Measurements from ENCODE around the gene CPEB2. TPM values are rescaled to one million over a fixed set of nuclear protein-coding genes. Genes with fewer than 3 reads are reported as not detected.

Gene CPEB2
- polyA plus RNA-seq, 4 donors: 5.4 to 15.4 (median 8.3) TPM

- Histone ChIP-seq H3K4me1 (ENCODE audit: control insufficient read depth in 3 of 3, insufficient read depth in 2 of 3, low read depth in 1 of 3, low read length in 2 of 3) (peaks cover 0 to 3% (median 2%) of the 10 kb centered on the region in 3 donors), H3K36me3 (ENCODE audit: control insufficient read depth in 3 of 3, insufficient read depth in 2 of 3, low read depth in 1 of 3, low read length in 3 of 3) (peaks cover 2 to 11% (median 8%) of the 10 kb centered on the region in 3 donors), H3K4me3 (ENCODE audit: low read depth in 1 of 3, low read length in 3 of 3) (no peak overlapping the region), H3K9me3 (ENCODE audit: control insufficient read depth in 2 of 2, insufficient read depth in 1 of 2, low read depth in 1 of 2, low read length in 1 of 2) (no peaks in the 10 kb centered on the region), H3K27me3 (ENCODE audit: control insufficient read depth in 3 of 3, insufficient read depth in 3 of 3, low read length in 3 of 3) (no peaks in the 10 kb centered on the region), H3K27ac (ENCODE audit: low read depth in 1 of 3, low read length in 2 of 3) (no peak overlapping the region)
- FAIRE-seq: no peak
- 76 to 88% (median 84%) methylated on average over 1 of the region's 1 CpG for WGBS, 3 donors
- peak in 1 of 2 donors; percentile 3 for DNase-seq
Observed at GRCh38 chr4:15015170-15015569, 12.9 kb downstream of the CPEB2 start.

GRCh38 chr4:15018361-15018760, 16.1 kb downstream of the CPEB2 start:
- H3K9me3 ChIP-seq (ENCODE audit: control insufficient read depth in 2 of 2, insufficient read depth in 1 of 2, low read depth in 1 of 2, low read length in 1 of 2): no peaks in the 10 kb centered on the region
- peak; percentile 61 for FAIRE-seq
- H3K4me3 ChIP-seq (ENCODE audit: low read depth in 1 of 3, low read length in 3 of 3): no peak overlapping the region
- H3K27ac ChIP-seq (ENCODE audit: low read depth in 1 of 3, low read length in 2 of 3): no peak overlapping the region
- no peak for DNase-seq
- peaks cover 0 to 3% (median 2%) of the 10 kb centered on the region in 3 donors for H3K4me1 ChIP-seq (ENCODE audit: control insufficient read depth in 3 of 3, insufficient read depth in 2 of 3, low read depth in 1 of 3, low read length in 2 of 3)
- no peaks in the 10 kb centered on the region for H3K27me3 ChIP-seq (ENCODE audit: control insufficient read depth in 3 of 3, insufficient read depth in 3 of 3, low read length in 3 of 3)
- peaks cover 0 to 7% (median 0%) of the 10 kb centered on the region in 3 donors for H3K36me3 ChIP-seq (ENCODE audit: control insufficient read depth in 3 of 3, insufficient read depth in 2 of 3, low read depth in 1 of 3, low read length in 3 of 3)

GRCh38 chr4:15020502-15021286, 18.4 kb downstream of the CPEB2 start:
- FAIRE-seq (no peak), DNase-seq (no peak)
- Histone ChIP-seq H3K36me3 (ENCODE audit: control insufficient read depth in 3 of 3, insufficient read depth in 2 of 3, low read depth in 1 of 3, low read length in 3 of 3) (peaks cover 0 to 4% (median 0%) of the 10 kb centered on the region in 3 donors), H3K9me3 (ENCODE audit: control insufficient read depth in 2 of 2, insufficient read depth in 1 of 2, low read depth in 1 of 2, low read length in 1 of 2) (no peaks in the 10 kb centered on the region), H3K4me1 (ENCODE audit: control insufficient read depth in 3 of 3, insufficient read depth in 2 of 3, low read depth in 1 of 3, low read length in 2 of 3) (peaks cover 0 to 2% (median 0%) of the 10 kb centered on the region in 3 donors), H3K27ac (ENCODE audit: low read depth in 1 of 3, low read length in 2 of 3) (no peak overlapping the region), H3K27me3 (ENCODE audit: control insufficient read depth in 3 of 3, insufficient read depth in 3 of 3, low read length in 3 of 3) (no peaks in the 10 kb centered on the region), H3K4me3 (ENCODE audit: low read depth in 1 of 3, low read length in 3 of 3) (no peak overlapping the region)
- 83 to 90% (median 87%) methylated on average over 7 of the region's 7 CpGs for WGBS, 3 donors

GRCh38 chr4:15021311-15021710, 19.0 kb downstream of the CPEB2 start:
- WGBS, 3 donors: 33 to 35% (median 33%) methylated on average over 2 of the region's 2 CpGs
- peaks cover 0 to 4% (median 0%) of the 10 kb centered on the region in 3 donors for H3K36me3 ChIP-seq (ENCODE audit: control insufficient read depth in 3 of 3, insufficient read depth in 2 of 3, low read depth in 1 of 3, low read length in 3 of 3)
- H3K4me3 ChIP-seq (ENCODE audit: low read depth in 1 of 3, low read length in 3 of 3): no peak overlapping the region
- peaks cover 0 to 2% (median 0%) of the 10 kb centered on the region in 3 donors for H3K4me1 ChIP-seq (ENCODE audit: control insufficient read depth in 3 of 3, insufficient read depth in 2 of 3, low read depth in 1 of 3, low read length in 2 of 3)
- FAIRE-seq: no peak
- no peaks in the 10 kb centered on the region for H3K27me3 ChIP-seq (ENCODE audit: control insufficient read depth in 3 of 3, insufficient read depth in 3 of 3, low read length in 3 of 3)
- H3K27ac ChIP-seq (ENCODE audit: low read depth in 1 of 3, low read length in 2 of 3): no peak overlapping the region
- H3K9me3 ChIP-seq (ENCODE audit: control insufficient read depth in 2 of 2, insufficient read depth in 1 of 2, low read depth in 1 of 2, low read length in 1 of 2): no peaks in the 10 kb centered on the region
- DNase-seq: no peak

DNA sequence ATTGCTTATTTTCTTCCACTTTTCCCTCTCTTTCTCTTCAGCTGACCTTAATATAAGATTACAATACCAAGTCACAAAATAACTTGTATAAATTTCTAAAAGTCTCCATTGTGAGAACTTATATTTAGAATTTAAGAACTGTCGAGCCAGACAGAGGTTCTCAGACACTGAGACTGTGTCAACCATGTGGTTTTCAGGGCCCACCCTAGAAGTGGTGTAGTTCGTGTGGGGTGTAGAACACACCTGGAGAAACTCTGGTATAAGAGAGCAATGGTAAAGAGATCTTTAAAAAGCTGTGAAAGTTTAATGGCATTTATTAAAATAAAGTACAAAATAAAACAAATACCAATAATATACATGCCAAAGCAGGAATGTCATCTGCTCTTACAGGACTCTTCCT, 19.7 kb downstream of the CPEB2 start:
- no peak for FAIRE-seq
- Histone ChIP-seq H3K27ac (ENCODE audit: low read depth in 1 of 3, low read length in 2 of 3) (no peak overlapping the region), H3K9me3 (ENCODE audit: control insufficient read depth in 2 of 2, insufficient read depth in 1 of 2, low read depth in 1 of 2, low read length in 1 of 2) (no peaks in the 10 kb centered on the region), H3K4me1 (ENCODE audit: control insufficient read depth in 3 of 3, insufficient read depth in 2 of 3, low read depth in 1 of 3, low read length in 2 of 3) (peaks cover 0 to 2% (median 0%) of the 10 kb centered on the region in 3 donors), H3K4me3 (ENCODE audit: low read depth in 1 of 3, low read length in 3 of 3) (no peak overlapping the region), H3K36me3 (ENCODE audit: control insufficient read depth in 3 of 3, insufficient read depth in 2 of 3, low read depth in 1 of 3, low read length in 3 of 3) (peaks cover 0 to 4% (median 0%) of the 10 kb centered on the region in 3 donors), H3K27me3 (ENCODE audit: control insufficient read depth in 3 of 3, insufficient read depth in 3 of 3, low read length in 3 of 3) (no peaks in the 10 kb centered on the region)
- DNase-seq: no peak
- WGBS, 3 donors: 72 to 79% (median 73%) methylated on average over 2 of the region's 2 CpGs

DNA sequence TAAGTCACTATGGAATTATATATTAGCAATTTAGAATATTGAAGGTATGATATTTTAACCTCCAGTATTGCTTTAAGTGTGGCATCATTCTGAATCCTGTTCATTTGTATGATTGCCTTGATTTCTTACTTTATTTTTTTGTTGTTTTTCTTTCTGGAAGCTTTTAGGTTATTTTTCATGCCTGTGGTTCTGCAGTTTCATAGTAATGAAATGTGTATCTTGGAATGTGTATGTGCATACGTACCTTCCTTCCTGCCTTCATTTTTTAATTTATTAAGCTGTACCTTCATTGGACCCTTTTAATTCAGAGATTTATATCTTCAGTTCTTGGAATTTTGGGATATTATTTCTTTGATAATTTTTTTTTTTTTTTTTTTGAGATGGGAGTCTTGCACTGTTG, 22.1 kb downstream of the CPEB2 start:
- DNase-seq: no peak
- no peak overlapping the region for H3K27ac ChIP-seq (ENCODE audit: low read depth in 1 of 3, low read length in 2 of 3)
- H3K27me3 ChIP-seq (ENCODE audit: control insufficient read depth in 3 of 3, insufficient read depth in 3 of 3, low read length in 3 of 3): no peaks in the 10 kb centered on the region
- no peak for FAIRE-seq
- WGBS, 3 donors: 0% methylated on average over 1 of the region's 1 CpG
- peaks cover 0 to 4% (median 0%) of the 10 kb centered on the region in 3 donors for H3K36me3 ChIP-seq (ENCODE audit: control insufficient read depth in 3 of 3, insufficient read depth in 2 of 3, low read depth in 1 of 3, low read length in 3 of 3)
- H3K4me3 ChIP-seq (ENCODE audit: low read depth in 1 of 3, low read length in 3 of 3): no peak overlapping the region
- H3K4me1 ChIP-seq (ENCODE audit: control insufficient read depth in 3 of 3, insufficient read depth in 2 of 3, low read depth in 1 of 3, low read length in 2 of 3): no peaks in the 10 kb centered on the region
- H3K9me3 ChIP-seq (ENCODE audit: control insufficient read depth in 2 of 2, insufficient read depth in 1 of 2, low read depth in 1 of 2, low read length in 1 of 2): no peaks in the 10 kb centered on the region

- Histone ChIP-seq H3K4me3 (ENCODE audit: low read depth in 1 of 3, low read length in 3 of 3) (no peak overlapping the region), H3K27me3 (ENCODE audit: control insufficient read depth in 3 of 3, insufficient read depth in 3 of 3, low read length in 3 of 3) (no peaks in the 10 kb centered on the region), H3K4me1 (ENCODE audit: control insufficient read depth in 3 of 3, insufficient read depth in 2 of 3, low read depth in 1 of 3, low read length in 2 of 3) (no peaks in the 10 kb centered on the region), H3K36me3 (ENCODE audit: control insufficient read depth in 3 of 3, insufficient read depth in 2 of 3, low read depth in 1 of 3, low read length in 3 of 3) (no peaks in the 10 kb centered on the region), H3K9me3 (ENCODE audit: control insufficient read depth in 2 of 2, insufficient read depth in 1 of 2, low read depth in 1 of 2, low read length in 1 of 2) (no peaks in the 10 kb centered on the region), H3K27ac (ENCODE audit: low read depth in 1 of 3, low read length in 2 of 3) (no peak overlapping the region)
- 89 to 93% (median 90%) methylated on average over 5 of the region's 5 CpGs for WGBS, 3 donors
- DNase-seq (no peak), FAIRE-seq (no peak)
Observed at GRCh38 chr4:15025693-15026092, 23.4 kb downstream of the CPEB2 start.

DNA sequence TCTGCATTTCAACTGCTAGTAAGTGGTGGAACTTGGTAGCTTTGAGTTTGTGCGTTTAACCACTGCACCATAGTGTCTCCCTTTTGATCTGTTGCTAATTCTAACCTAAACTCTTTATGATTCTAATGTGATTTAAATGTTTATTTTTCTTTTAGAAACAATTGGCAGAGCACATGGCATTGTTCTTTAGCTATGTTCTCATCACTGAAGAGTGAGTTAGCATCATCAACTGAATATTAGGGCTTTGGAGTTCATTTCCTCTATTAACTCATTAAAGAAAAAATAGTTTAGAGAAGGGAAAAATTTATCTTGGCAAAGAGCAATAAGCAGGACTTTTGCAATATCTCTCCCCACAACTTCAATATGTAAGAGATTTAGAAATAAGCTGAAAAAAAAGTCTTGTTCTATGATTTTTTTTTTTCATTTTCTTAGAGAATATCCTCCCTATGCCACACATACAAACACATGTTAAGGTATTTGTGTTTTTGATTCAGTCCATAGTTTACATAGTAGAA, 25.7 kb downstream of the CPEB2 start:
- Histone ChIP-seq H3K4me3 (ENCODE audit: low read depth in 1 of 3, low read length in 3 of 3) (no peak overlapping the region), H3K36me3 (ENCODE audit: control insufficient read depth in 3 of 3, insufficient read depth in 2 of 3, low read depth in 1 of 3, low read length in 3 of 3) (no peaks in the 10 kb centered on the region), H3K9me3 (ENCODE audit: control insufficient read depth in 2 of 2, insufficient read depth in 1 of 2, low read depth in 1 of 2, low read length in 1 of 2) (no peaks in the 10 kb centered on the region), H3K27ac (ENCODE audit: low read depth in 1 of 3, low read length in 2 of 3) (no peak overlapping the region), H3K4me1 (ENCODE audit: control insufficient read depth in 3 of 3, insufficient read depth in 2 of 3, low read depth in 1 of 3, low read length in 2 of 3) (peaks cover 0 to 6% (median 0%) of the 10 kb centered on the region in 3 donors), H3K27me3 (ENCODE audit: control insufficient read depth in 3 of 3, insufficient read depth in 3 of 3, low read length in 3 of 3) (no peaks in the 10 kb centered on the region)
- WGBS, 3 donors: 92 to 98% (median 94%) methylated on average over 1 of the region's 1 CpG
- FAIRE-seq: no peak
- no peak for DNase-seq

Measured in small intestine (tissue), 7 donors.